HG03575 (cell line): Measurements from ENCODE around the gene CPNE5.

ENCODE experiments used
- ATAC-seq: cut with Tn5 transposase; IDR thresholded peaks from one replicate; pipeline ENCODE4 v1.9.1; 2021; ENCODE audit not compliant: unreplicated experiment, insufficient number of reproducible peaks, low FRiP score; ENCODE audit errors: extremely low read depth

Gene CPNE5

GRCh38 chr6:36803482-36803881 lies 35.8 kb downstream of the CPNE5 start:
- no peak for ATAC-seq

- no peak for ATAC-seq
These were observed 38.8 kb downstream of the CPNE5 start for GRCh38 chr6:36800223-36801076.

GRCh38 chr6:36798852-36799251 lies 40.4 kb downstream of the CPNE5 start:
- no peak for ATAC-seq

GRCh38 chr6:36797653-36798052 lies 41.6 kb downstream of the CPNE5 start:
- no peak for ATAC-seq

GRCh38 chr6:36797055-36797454 lies 42.2 kb downstream of the CPNE5 start:
- ATAC-seq = no peak

GRCh38 chr6:36794713-36795065 lies 44.6 kb downstream of the CPNE5 start:
- no peak for ATAC-seq

- no peak for ATAC-seq
These were observed 45.1 kb downstream of the CPNE5 start for GRCh38 chr6:36793913-36794712.

GRCh38 chr6:36793296-36793912 lies 45.8 kb downstream of the CPNE5 start:
- ATAC-seq = no peak

- no peak for ATAC-seq
These were observed 47.6 kb downstream of the CPNE5 start for GRCh38 chr6:36791521-36792135.

- no peak for ATAC-seq
These were observed 48.2 kb downstream of the CPNE5 start for GRCh38 chr6:36791085-36791484.

GRCh38 chr6:36788768-36789167 lies 50.5 kb downstream of the CPNE5 start:
- no peak for ATAC-seq

GRCh38 chr6:36788186-36788585 lies 51.1 kb downstream of the CPNE5 start:
- ATAC-seq = no peak

- no peak for ATAC-seq
These were observed 52.0 kb downstream of the CPNE5 start for GRCh38 chr6:36787210-36787609.

GRCh38 chr6:36786055-36786675 lies 53.1 kb downstream of the CPNE5 start:
- ATAC-seq = no peak

GRCh38 chr6:36784376-36784636 lies 54.9 kb downstream of the CPNE5 start:
- no peak for ATAC-seq

GRCh38 chr6:36783603-36784375 lies 55.5 kb downstream of the CPNE5 start:
- no peak for ATAC-seq

GRCh38 chr6:36781669-36782068 lies 57.6 kb downstream of the CPNE5 start:
- no peak for ATAC-seq

GRCh38 chr6:36780442-36781177 lies 58.6 kb downstream of the CPNE5 start:
- no peak for ATAC-seq
